Measurements from ENCODE around the gene AKAIN1. TPM values are rescaled to one million over a fixed set of nuclear protein-coding genes. Genes with fewer than 3 reads are reported as not detected.

Gene AKAIN1
- total and polyA plus RNA-seq, 2 of the 4 experiments (the other 2 are of a cell fraction) = not detected

- no peak for DNase-seq
- no peak for ATAC-seq (ENCODE audit: low read depth)
- Histone ChIP-seq H4K8ac (ENCODE audit: low read depth in 2 of 2, low read length in 2 of 2) (no peak overlapping the region), H3K4ac (ENCODE audit: low read depth, low read length) (no peak overlapping the region), H2AK9ac (replicated peaks; ENCODE audit: low read depth, low read length, poor library complexity) (no peak overlapping the region), H3K23ac (ENCODE audit: low read depth, low read length) (no peak overlapping the region), H2AFZ (replicated peaks; ENCODE audit: low read length, poor library complexity) (no peak overlapping the region), H3K79me1 (ENCODE audit: low read depth in 1 of 2, low read length in 2 of 2) (no peaks in the 10 kb centered on the region), H3K27ac (ENCODE audit: insufficient read depth, low read length) (no peak overlapping the region), H2BK120ac (ENCODE audit: low read depth, low read length) (no peak overlapping the region), H3K18ac (ENCODE audit: low read depth, low read length) (no peak overlapping the region), H3K14ac (replicated peaks; ENCODE audit: low read depth, low read length) (no peak overlapping the region), H4K91ac (ENCODE audit: insufficient read depth, low read depth, low read length) (no peak overlapping the region), H3K36me3 (ENCODE audit: control insufficient read depth, insufficient read depth, low read length) (no peaks in the 10 kb centered on the region), H2BK5ac (ENCODE audit: low read depth, low read length, poor library complexity, severe bottlenecking) (no peak overlapping the region), H2BK15ac (ENCODE audit: low read depth, low read length) (no peak overlapping the region), H3K4me3 (ENCODE audit: insufficient read depth, low read depth, low read length) (no peak overlapping the region), H4K20me1 (ENCODE audit: insufficient read depth, low read length) (no peaks in the 10 kb centered on the region), H2BK20ac (ENCODE audit: low read depth, low read length) (no peak overlapping the region), H3K9me3 (ENCODE audit: control insufficient read depth, insufficient read depth, low read length) (0 out of 2 replicates have a peak, but pooled peaks cover 2% of the 10 kb centered on the region), H3K4me1 (ENCODE audit: control insufficient read depth, insufficient read depth, low read length) (no peaks in the 10 kb centered on the region), H3K4me2 (ENCODE audit: low read depth, low read length) (no peak overlapping the region), H4K5ac (ENCODE audit: low read depth, low read length) (no peak overlapping the region), H2AK5ac (ENCODE audit: low read depth, low read length) (no peak overlapping the region), H3K9ac (ENCODE audit: low read depth, low read length) (no peak overlapping the region), H3K56ac (ENCODE audit: extremely low read depth, insufficient read depth, low read length) (no peak overlapping the region), H3K27me3 (ENCODE audit: control insufficient read depth, insufficient read depth, low read length) (no peaks in the 10 kb centered on the region), H3K9me1 (ENCODE audit: insufficient read depth, low read length) (no peaks in the 10 kb centered on the region)
- POLR2A ChIA-PET (ENCODE audit: unreplicated experiment) = no interaction called here
- dilution Hi-C loops (cut with HindIII; ENCODE audit: low sequenced_read_pairs, unreplicated experiment) = no loop called here
- WGBS, 2 experiments (ENCODE audit: extremely low coverage in 2 of 2, insufficient read length in 1 of 2) = no CpG with 5 or more reads among the region's 2 CpGs
- CTCF ChIA-PET = no interaction called here
- TF ChIP-seq RAD21 (IDR thresholded peaks at IDR 0.05; ENCODE audit: low read length) (no peak), MAZ (IDR thresholded peaks at IDR 0.05; ENCODE audit: borderline replicate concordance, low read depth, low read length) (no peak), CEBPB (IDR thresholded peaks at IDR 0.05; ENCODE audit: low read depth, low read length) (no peak), MXI1 (IDR thresholded peaks at IDR 0.05; ENCODE audit: borderline replicate concordance, low read depth, low read length) (no peak), POLR2A (IDR thresholded peaks at IDR 0.05; ENCODE audit: low read depth, low read length) (no peak), RFX5 (IDR thresholded peaks at IDR 0.05; ENCODE audit: low read depth, low read length) (no peak), BHLHE40 (IDR thresholded peaks at IDR 0.05; ENCODE audit: low read depth, low read length) (no peak), USF2 (IDR thresholded peaks at IDR 0.05; ENCODE audit: low read depth, low read length) (no peak), FOS (IDR thresholded peaks at IDR 0.05; ENCODE audit: low read depth, low read length) (no peak), CHD1 (IDR thresholded peaks at IDR 0.05; ENCODE audit: low read depth, low read length) (no peak), CTCF (conservative IDR thresholded peaks at IDR 0.05; ENCODE audit: low read depth, low read length) (no peak), MAFK (IDR thresholded peaks at IDR 0.05; ENCODE audit: low read depth, low read length) (no peak), ELK1 (IDR thresholded peaks at IDR 0.05; ENCODE audit: borderline replicate concordance, low read depth, low read length) (no peak), SMC3 (IDR thresholded peaks at IDR 0.05; ENCODE audit: low read depth, low read length) (no peak), RCOR1 (IDR thresholded peaks at IDR 0.05; ENCODE audit: insufficient replicate concordance, low read length) (no peak)
- in situ Hi-C loops (cut with MboI; ENCODE audit: low sequenced_read_pairs) = no loop called here
- no TSS peak for BruUV-seq (replicated peaks)
- intact Hi-C loops (cut with micrococcal nuclease) = no loop called here
Measured at GRCh38 chr18:5164903-5165302, 32.2 kb downstream of the AKAIN1 start.

Measured in IMR-90 (cell line).